GM23248 (cell line): ENCODE measurements around the gene KL.

Experiments used
- EZH2 ChIP-seq: fragments of 200-600 bp; sonication (generic); IDR thresholded peaks from 2 replicates; pipeline ENCODE4 v1.6.1; 2018; ENCODE audit warnings: antibody characterized with exemption, mild to moderate bottlenecking; ENCODE audit not compliant: insufficient read depth, poor library complexity, severe bottlenecking
- EZH2phosphoT487 ChIP-seq: fragments of 200-600 bp; sonication (generic); IDR thresholded peaks from 2 replicates; pipeline ENCODE4 v1.6.1; 2018; ENCODE audit warnings: antibody characterized with exemption, moderate library complexity, mild to moderate bottlenecking, low read depth; ENCODE audit not compliant: insufficient read depth

DNA sequence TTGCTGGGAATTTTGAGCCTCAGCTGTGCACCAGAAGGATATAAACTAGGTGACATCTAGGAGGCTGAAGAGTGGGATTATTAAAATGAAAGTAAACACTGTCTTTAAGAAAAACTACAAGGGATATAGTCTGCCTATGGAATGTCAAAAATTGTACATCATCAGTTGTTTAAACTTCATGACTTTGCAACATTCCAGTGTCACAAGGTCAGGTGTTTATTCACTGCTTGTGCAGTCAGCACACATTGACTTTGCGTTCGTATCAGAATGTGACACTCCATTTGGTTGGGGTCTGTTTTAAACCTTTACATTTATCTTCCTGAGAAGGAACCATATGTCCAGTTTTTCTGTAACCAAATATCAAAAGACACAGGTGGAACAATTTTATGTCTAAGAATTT is 85.6 kb downstream of the KL start:
- no peak for TF ChIP-seq EZH2
- no peak for TF ChIP-seq EZH2phosphoT487
